Motor neuron (in vitro differentiated cells): ENCODE data around the gene SAMHD1. TPM values are rescaled to one million over a fixed set of nuclear protein-coding genes. Genes with fewer than 3 reads are reported as not detected.
"Not testable (repeated sequence)": the region's sequence is repeated elsewhere in the genome, so short reads cannot be mapped to it uniquely, and the experiment has no call there.

Experiments used
- ATAC-seq, 8 experiments: fragments of 200-7000 bp; cut with Tn5 transposase; replicated peaks in 6 of 8; 2 replicates each; pipeline ENCODE4 v1.8.0; 2021; ENCODE audit warnings: mild to moderate bottlenecking in 8 of 8, moderate library complexity in 8 of 8
- H3K27ac ChIP-seq, 2 donors: fragments of 250-450 bp; sonication (Bioruptor Pico); 2 replicates each; pipeline ENCODE4 v1.9.0; 2021; ENCODE audit warnings: antibody characterized with exemption in 2 of 2, mild to moderate bottlenecking in 2 of 2, moderate library complexity in 1 of 2
- H3K4me1 ChIP-seq, 2 donors: fragments of 250-450 bp; sonication (Bioruptor Pico); replicated peaks in 1 of 2; 2 replicates each; pipeline ENCODE4 v1.6.1; 2021; ENCODE audit warnings: antibody characterized with exemption in 2 of 2, mild to moderate bottlenecking in 2 of 2, moderate library complexity in 1 of 2
- H3K4me3 ChIP-seq, 5 donors: fragments of 250-450 bp; sonication (Bioruptor Pico); 2 replicates each; pipeline ENCODE4 v1.9.0; 2021; ENCODE audit warnings: antibody characterized with exemption in 5 of 5, mild to moderate bottlenecking in 5 of 5, moderate library complexity in 4 of 5
- WGBS, 10 experiments: fragments of 450-650 bp; shearing (Covaris generic); methylation state at CpG; one replicate each; pipeline ENCODE4 v1.0.0; 2022; 5-methylcytosine and 5-hydroxymethylcytosine counted together
- in situ Hi-C, 9 experiments: fragments of 400-800 bp; cut with MboI; loops; one replicate each; pipeline ENCODE4 v1.15.0; 2021; ENCODE audit warnings: low sequenced_read_pairs in 9 of 9, low pct_unique_long_range_greater_than_20kb in 2 of 9; ENCODE audit not compliant: unreplicated experiment in 9 of 9
- total RNA-seq, 8 experiments: library from RNA; unstranded; fragments of 300-600 nt; gene quantifications; 2 replicates each; pipeline versions ENCODE4 v1.2.3 to v1.2.4, GENCODE V29; 2022

Gene SAMHD1
- total RNA-seq, 8 experiments from 2014 or later, result 5.9 to 51.8 (median 9.5) TPM

- Histone ChIP-seq H3K4me1 (no peaks in the 10 kb centered on the region), H3K4me3 (no peak overlapping the region), H3K27ac (peak overlapping the region in 1 of 2 donors; percentile 15)
- in situ Hi-C loops, result no loop called here
- WGBS, 10 experiments, result 20 to 70% (median 45%) methylated on average over 1 to 10 of the region's 10 CpGs
- ATAC-seq, result peak in 2 of 8 experiments; percentile 17 to 24
Observed at GRCh38 chr20:36969478-36970186, 18.1 kb upstream of the SAMHD1 start.

- in situ Hi-C loops, result no loop called here
- Histone ChIP-seq H3K4me1 (no peaks in the 10 kb centered on the region), H3K27ac (no peak overlapping the region), H3K4me3 (no peak overlapping the region)
- ATAC-seq, result no peak
- 40 to 97% (median 90%) methylated on average over 1 to 4 of the region's 4 CpGs; no CpG with 5 or more reads in 1 of the 10 experiments for WGBS, 10 experiments
Observed at GRCh38 chr20:36969051-36969450, 17.5 kb upstream of the SAMHD1 start.

- Histone ChIP-seq H3K4me1 (no peaks in the 10 kb centered on the region), H3K4me3 (no peak overlapping the region), H3K27ac (no peak overlapping the region)
- WGBS, 10 experiments, result 0 to 100% (median 71%) methylated on average over 1 to 4 of the region's 5 CpGs; no CpG with 5 or more reads in 2 of the 10 experiments
- ATAC-seq, result no peak
- in situ Hi-C loops, result no loop called here
Observed at GRCh38 chr20:36967636-36968035, 16.1 kb upstream of the SAMHD1 start.

GRCh38 chr20:36966965-36967364 is 15.5 kb upstream of the SAMHD1 start:
- H3K4me1 ChIP-seq, in situ Hi-C loops, H3K4me3 ChIP-seq, H3K27ac ChIP-seq: not testable (repeated sequence)
- ATAC-seq, result peak in 1 of 8 experiments; percentile 37
- 40 to 100% (median 97%) methylated on average over 1 to 3 of the region's 3 CpGs; no CpG with 5 or more reads in 2 of the 10 experiments for WGBS, 10 experiments

- H3K4me1 ChIP-seq, in situ Hi-C loops, ATAC-seq, H3K27ac ChIP-seq, H3K4me3 ChIP-seq: not testable (repeated sequence)
- WGBS, 10 experiments, result 33 to 97% (median 90%) methylated on average over 1 to 8 of the region's 9 CpGs; no CpG with 5 or more reads in 3 of the 10 experiments
Observed at GRCh38 chr20:36962354-36962941, 10.9 kb upstream of the SAMHD1 start.

- no peak for ATAC-seq
- Histone ChIP-seq H3K27ac (no peak overlapping the region), H3K4me1 (no peaks in the 10 kb centered on the region), H3K4me3 (no peak overlapping the region)
- WGBS, 10 experiments, result 43 to 97% (median 88%) methylated on average over 2 to 4 of the region's 4 CpGs; no CpG with 5 or more reads in 2 of the 10 experiments
- in situ Hi-C loops, result no loop called here
Observed at GRCh38 chr20:36959242-36959641, 7.7 kb upstream of the SAMHD1 start.

- Histone ChIP-seq H3K4me1 (no peaks in the 10 kb centered on the region), H3K27ac (no peak overlapping the region), H3K4me3 (no peak overlapping the region)
- in situ Hi-C loops, result no loop called here
- no peak for ATAC-seq
- 80 to 100% (median 87%) methylated on average over 1 to 10 of the region's 10 CpGs for WGBS, 10 experiments
Observed at GRCh38 chr20:36957875-36958667, 6.6 kb upstream of the SAMHD1 start.

GRCh38 chr20:36956674-36957073 is 5.2 kb upstream of the SAMHD1 start:
- ATAC-seq, result no peak
- in situ Hi-C loops, result no loop called here
- Histone ChIP-seq H3K27ac (no peak overlapping the region), H3K4me3 (no peak overlapping the region), H3K4me1 (no peaks in the 10 kb centered on the region)
- 15 to 100% (median 81%) methylated on average over 1 to 2 of the region's 2 CpGs; no CpG with 5 or more reads in 2 of the 10 experiments for WGBS, 10 experiments

GRCh38 chr20:36956016-36956415 is 4.5 kb upstream of the SAMHD1 start:
- in situ Hi-C loops, result no loop called here
- WGBS, 10 experiments, result 30 to 100% (median 76%) methylated on average over 1 to 3 of the region's 3 CpGs; no CpG with 5 or more reads in 2 of the 10 experiments
- no peak for ATAC-seq
- H3K27ac ChIP-seq, result no peak overlapping the region
- no peak overlapping the region for H3K4me3 ChIP-seq
- H3K4me1 ChIP-seq, result no peaks in the 10 kb centered on the region

- peaks cover 0 to 4% of the 10 kb centered on the region in 2 donors for H3K4me1 ChIP-seq
- peak overlapping the region; percentile 58 to 92 (median 69) for H3K4me3 ChIP-seq
- 38 to 100% (median 54%) methylated on average over 1 to 9 of the region's 11 CpGs; no CpG with 5 or more reads in 2 of the 10 experiments for WGBS, 10 experiments
- no peak overlapping the region for H3K27ac ChIP-seq
- in situ Hi-C loops, result no loop called here
- ATAC-seq, result no peak
Observed at GRCh38 chr20:36951979-36952738, 651 bp upstream of the SAMHD1 start.

- Histone ChIP-seq H3K27ac (no peak overlapping the region), H3K4me3 (peak overlapping the region; percentile 58 to 92 (median 69)), H3K4me1 (peaks cover 0 to 4% of the 10 kb centered on the region in 2 donors)
- peak in 3 of 8 experiments; percentile 10 to 26 (median 19) for ATAC-seq
- WGBS, 10 experiments, result 0 to 28% (median 6%) methylated on average over 4 to 6 of the region's 24 CpGs; no CpG with 5 or more reads in 7 of the 10 experiments
- in situ Hi-C loops, result no loop called here
Observed at GRCh38 chr20:36950414-36951197, 902 bp downstream of the SAMHD1 start.

GRCh38 chr20:36941401-36941835 is 10.1 kb downstream of the SAMHD1 start:
- Histone ChIP-seq H3K27ac (no peak overlapping the region), H3K4me3 (no peak overlapping the region), H3K4me1 (no peaks in the 10 kb centered on the region)
- WGBS, 10 experiments, result 0 to 100% (median 11%) methylated on average over 1 of the region's 1 CpG; no CpG with 5 or more reads in 3 of the 10 experiments
- in situ Hi-C loops, result no loop called here
- ATAC-seq, result peak in 6 of 8 experiments; percentile 29 to 93 (median 78)
